NCI-H2227 treated with DMSO at 0.1 percent for 48 hours (cell line): ENCODE measurements around the gene PTPN11.
"Not testable (repeated sequence)": the region's sequence is repeated elsewhere in the genome, so short reads cannot be mapped to it uniquely, and the experiment has no call there.

Experiments used
- DNase-seq: peaks from one replicate; lab custom pipeline; 2025; lab: John Stamatoyannopoulos, UW

Gene PTPN11

DNA sequence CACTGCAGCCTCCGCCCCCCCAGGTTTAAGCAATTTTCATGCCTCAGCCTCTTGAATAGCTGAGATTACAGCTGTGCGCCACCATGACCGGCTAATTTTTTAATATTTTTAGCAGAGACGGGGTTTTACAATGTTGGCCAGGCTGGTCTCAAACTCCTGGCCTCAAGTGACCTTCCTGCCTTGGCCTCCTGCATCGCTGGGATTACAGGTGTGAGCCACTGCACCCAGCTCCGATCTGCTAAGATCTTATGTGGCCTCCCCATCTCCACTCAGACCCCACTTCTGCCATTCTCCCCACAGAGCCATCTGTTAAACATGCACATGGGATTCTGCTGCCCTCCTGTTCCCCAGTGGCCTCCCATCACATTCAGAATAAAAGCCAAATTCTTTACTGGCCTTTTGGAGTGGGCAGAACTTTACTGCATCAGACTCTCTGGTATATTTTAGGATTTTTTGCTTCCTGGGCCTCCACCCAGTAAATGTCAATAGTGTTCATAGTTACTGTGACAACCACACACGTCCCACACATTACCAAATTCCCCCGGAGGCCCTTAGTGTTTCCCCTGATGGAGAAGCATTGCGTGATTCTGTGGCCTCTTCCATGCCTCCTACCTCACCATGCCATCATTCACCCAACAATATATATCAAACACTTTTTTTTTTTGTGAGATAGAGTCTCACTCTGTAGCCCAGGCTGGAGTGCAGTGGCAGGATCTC is 96.3 kb downstream of the PTPN11 start:
- no peak for DNase-seq

DNA sequence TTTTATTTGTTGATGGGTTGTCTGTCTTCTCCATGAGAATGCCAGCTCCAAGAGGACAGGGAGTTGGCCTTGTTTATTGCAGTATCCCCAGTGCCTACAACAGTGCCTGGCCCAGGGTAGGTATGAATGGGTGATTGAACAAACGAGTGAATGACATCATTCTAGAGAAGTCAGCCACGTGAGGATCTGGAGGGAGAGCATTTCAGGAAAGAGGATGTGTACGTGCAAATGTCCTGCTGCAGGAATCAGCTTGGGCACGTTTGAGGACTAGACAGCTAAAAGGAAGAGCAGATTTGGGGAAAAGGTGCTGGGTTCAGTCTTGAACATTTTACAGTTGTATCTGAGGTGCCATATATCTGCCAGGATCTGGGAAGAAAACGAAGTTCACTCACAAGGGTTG is 97.1 kb downstream of the PTPN11 start:
- DNase-seq = no peak

DNA sequence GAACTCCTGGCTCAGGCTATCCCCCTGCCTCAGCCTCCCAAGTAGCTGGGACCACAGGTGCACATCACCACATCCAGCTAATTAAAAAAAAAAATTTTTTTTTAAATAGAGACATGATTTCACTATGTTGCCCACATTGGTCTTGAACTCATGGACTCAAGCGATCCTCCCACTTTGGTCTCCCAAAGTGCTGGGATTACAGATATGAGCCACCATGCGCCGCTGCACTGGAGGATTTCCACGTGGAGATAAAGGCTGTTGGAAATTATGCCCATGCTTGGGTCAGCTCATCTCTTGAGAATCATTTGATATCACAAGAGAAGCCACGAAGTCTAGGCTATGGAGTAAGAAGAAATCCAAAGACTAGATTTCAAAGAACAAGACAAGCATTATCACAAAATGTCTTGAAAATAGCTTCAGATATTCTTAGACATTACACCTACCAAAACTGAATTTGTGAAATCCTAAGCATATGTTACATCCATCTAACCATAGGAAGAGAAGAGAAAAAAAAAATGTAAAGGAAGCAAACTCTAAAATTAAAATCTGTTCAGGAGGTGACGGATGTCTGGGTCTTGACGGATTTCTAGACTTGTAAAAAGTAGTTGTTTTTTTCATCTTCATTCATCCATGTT is 99.1 kb downstream of the PTPN11 start:
- DNase-seq = no peak

DNA sequence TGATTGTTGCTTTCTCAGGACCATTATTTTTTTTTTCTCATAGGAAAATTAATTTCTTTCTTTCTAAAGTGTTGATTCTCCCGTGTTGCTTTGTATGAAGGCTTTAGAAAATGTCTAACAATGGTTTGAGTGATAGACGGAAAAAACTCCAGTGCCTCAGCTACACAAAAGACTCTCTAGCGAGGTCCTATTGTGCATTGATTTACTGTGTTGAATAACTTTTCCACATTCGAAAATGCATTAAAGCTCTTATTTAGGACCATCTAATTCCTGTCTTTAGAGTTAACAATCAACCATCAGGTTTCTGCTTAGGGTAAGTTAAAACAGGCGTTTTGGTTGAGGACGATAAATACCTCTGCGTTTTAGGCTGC is 99.6 kb downstream of the PTPN11 start:
- no peak for DNase-seq

GRCh38 chr12:112519841-112520340 is 101.1 kb downstream of the PTPN11 start:
- not testable (repeated sequence) for DNase-seq

GRCh38 chr12:112523856-112524255 is 105.1 kb downstream of the PTPN11 start:
- no peak for DNase-seq

- DNase-seq = no peak
These were observed 105.5 kb downstream of the PTPN11 start for GRCh38 chr12:112524269-112524668.

GRCh38 chr12:112524676-112525425 is 106.1 kb downstream of the PTPN11 start:
- DNase-seq = no peak

DNA sequence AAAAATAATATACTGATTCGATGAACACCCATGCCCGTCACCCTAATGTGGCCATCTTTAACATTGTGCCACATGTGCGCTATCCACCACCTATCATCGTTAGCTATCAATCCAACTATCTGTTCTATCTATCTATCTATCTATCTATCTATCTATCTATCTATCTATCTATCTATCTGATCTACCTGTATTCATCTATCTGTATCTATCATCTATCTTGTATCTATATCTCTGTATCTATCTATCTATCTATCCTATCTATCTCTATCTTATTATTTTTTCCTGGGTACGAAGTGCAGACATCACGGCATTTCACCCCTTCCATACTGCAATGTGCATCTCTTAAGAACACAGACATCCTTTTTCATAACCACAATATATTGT is 106.7 kb downstream of the PTPN11 start:
- no peak for DNase-seq

DNA sequence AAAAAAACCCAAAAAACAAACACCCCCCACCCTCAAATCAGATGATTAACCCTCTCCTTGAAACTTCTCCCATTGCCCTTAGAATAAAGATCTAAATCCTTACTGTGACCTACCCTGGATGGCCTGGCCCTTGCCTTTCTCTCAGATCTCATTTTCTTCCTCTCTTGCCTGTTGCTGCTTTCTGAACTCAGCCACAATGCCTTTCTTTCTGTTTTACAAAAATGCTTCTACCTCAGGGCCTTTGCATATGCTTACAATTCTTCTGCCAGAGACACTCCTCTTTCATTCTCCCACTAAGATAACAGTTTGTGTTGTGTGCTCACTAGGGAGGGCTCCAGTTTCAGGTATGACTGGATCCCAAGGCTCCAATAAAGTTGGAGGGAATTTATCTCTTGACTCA is 108.3 kb downstream of the PTPN11 start:
- no peak for DNase-seq

GRCh38 chr12:112527501-112527900 is 108.8 kb downstream of the PTPN11 start:
- no peak for DNase-seq

DNA sequence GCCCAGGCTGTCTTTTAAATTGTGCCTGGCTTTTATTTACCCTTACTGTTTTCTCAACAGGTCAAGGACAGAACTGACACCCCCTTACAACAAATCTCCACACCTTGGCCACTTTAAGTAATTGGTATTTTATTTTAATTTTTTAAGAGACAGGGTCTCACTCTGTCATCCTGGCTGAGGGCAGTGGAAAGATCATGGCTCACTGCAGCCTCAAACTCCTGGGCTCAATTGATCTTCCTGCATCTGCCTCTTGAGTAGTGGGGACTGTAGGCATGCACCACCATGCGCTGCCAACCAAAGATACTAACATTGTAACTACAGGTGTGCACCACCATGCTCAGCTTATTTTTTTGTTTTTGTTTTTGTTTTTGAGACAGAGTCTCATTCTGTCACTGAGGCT is 109.8 kb downstream of the PTPN11 start:
- DNase-seq = no peak

DNA sequence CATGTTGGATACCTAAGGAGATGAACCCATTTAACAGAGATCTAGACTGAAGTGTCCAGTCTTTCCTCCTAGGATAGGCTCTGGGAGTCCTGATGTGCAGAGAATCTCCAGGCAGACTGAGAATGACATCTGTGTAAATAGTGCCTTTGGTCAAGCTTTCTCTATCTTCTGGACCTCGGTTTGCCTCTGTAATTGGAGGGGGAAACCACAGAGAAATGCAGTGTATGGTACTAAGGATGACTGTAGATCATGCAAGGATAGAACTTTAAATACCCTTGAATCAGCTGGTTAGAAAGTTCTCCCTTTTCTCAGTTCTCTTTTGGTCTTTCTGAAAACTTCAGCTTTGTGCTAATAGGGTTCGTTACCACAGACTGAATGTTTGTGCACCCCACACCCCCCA is 112.2 kb downstream of the PTPN11 start:
- DNase-seq = no peak

GRCh38 chr12:112532106-112532505 is 113.4 kb downstream of the PTPN11 start:
- no peak for DNase-seq

DNA sequence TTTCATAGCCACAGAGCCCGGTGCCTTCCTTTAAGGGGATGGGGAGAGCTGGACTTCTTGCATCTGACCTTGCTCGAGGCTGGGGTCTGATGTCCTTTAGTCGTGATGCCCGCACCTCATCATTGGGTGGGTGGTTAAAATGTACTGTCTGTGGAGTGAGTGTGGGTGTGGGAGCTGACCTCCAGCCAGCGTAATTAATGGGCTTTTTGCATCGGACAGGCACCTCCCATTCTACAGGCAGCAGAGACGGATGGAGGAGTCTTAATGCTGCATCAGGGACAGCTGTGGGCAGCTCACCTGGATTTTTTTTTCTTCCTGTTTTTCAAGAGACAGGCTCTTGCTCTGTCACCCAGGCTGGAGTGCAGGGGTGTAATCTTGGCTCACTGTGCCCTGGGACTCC is 114.8 kb downstream of the PTPN11 start:
- DNase-seq = no peak

GRCh38 chr12:112535017-112535416 is 116.3 kb downstream of the PTPN11 start:
- DNase-seq = no peak

- DNase-seq = no peak
These were observed 117.1 kb downstream of the PTPN11 start for GRCh38 chr12:112535637-112536366.

DNA sequence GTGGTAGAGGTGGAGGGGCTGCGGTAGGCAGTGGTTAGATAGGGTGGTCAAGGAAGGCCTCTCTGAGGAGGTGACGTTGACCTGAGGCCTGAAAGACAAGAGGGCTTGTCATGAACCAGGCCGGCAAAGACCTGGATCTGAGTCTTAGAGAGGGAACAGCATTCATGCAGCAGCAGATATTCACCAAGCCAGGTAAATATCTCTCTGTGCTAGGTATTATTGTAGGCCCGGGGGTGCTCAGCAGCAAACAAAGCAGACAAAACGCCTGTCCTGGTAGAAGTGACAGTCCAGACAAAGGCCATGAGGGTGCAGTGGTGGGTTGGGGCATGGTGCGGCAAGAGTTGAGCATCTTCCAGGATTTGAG is 117.6 kb downstream of the PTPN11 start:
- DNase-seq = no peak

GRCh38 chr12:112537710-112538396 is 119.1 kb downstream of the PTPN11 start:
- DNase-seq = no peak

DNA sequence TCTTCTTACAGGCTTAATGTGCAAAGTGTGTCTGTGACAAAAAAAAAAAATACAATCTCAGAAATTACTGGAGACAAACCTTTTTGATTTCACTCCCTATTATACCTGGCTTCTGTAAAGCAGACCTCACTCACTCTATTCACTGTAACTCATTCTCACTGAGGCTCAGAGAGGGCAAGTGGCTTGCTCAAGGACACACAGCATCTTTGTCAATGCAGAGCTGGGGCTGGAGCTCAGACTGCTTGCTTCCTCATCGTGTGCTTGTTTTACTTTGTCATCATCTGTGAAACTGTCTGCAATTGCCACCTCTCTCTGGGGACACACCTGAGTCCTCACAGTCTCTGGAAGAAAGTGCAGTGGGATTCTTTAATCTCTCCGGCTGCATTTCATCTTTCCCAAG is 120.0 kb downstream of the PTPN11 start:
- no peak for DNase-seq

- no peak for DNase-seq
These were observed 120.5 kb downstream of the PTPN11 start for GRCh38 chr12:112539221-112539620.

GRCh38 chr12:112540021-112540420 is 121.3 kb downstream of the PTPN11 start:
- no peak for DNase-seq
